SK-N-SH treated with all-trans-retinoic acid at 6 μM for 48 hours (cell line): ENCODE measurements around the gene SSR2.

Source experiments
- ATAC-seq: fragments of 200-7000 bp; cut with Tn5 transposase; 3 replicates; pipeline ENCODE4 v1.9.1; 2020; ENCODE audit warnings: mild to moderate bottlenecking, moderate library complexity
- ARNTL ChIP-seq: fragments of 450-650 bp; formaldehyde crosslinking; IDR thresholded peaks from 2 replicates; pipeline ENCODE4 v1.5.0; 2020; ENCODE audit warnings: low read depth, mild to moderate bottlenecking, moderate library complexity, borderline replicate concordance
- BACH2 ChIP-seq: fragments of 250-450 bp; sonication (Bioruptor Pico); IDR thresholded peaks from 2 replicates; pipeline ENCODE4 v1.9.0; 2021; ENCODE audit warnings: mild to moderate bottlenecking, borderline replicate concordance
- CREB5 ChIP-seq: fragments of 250-450 bp; sonication (Bioruptor Pico); IDR thresholded peaks from 2 replicates; pipeline ENCODE4 v1.5.1; 2020; ENCODE audit warnings: low read depth, mild to moderate bottlenecking, moderate library complexity
- CSDC2 ChIP-seq: fragments of 250-450 bp; sonication (Bioruptor Pico); IDR thresholded peaks from 2 replicates; pipeline ENCODE4 v1.5.0; 2020; ENCODE audit warnings: mild to moderate bottlenecking, moderate library complexity
- CSRNP3 ChIP-seq: fragments of 250-450 bp; sonication (Bioruptor Pico); IDR thresholded peaks from 2 replicates; pipeline ENCODE4 v1.5.1; 2021; ENCODE audit warnings: mild to moderate bottlenecking, moderate library complexity
- ESRRG ChIP-seq: fragments of 250-450 bp; sonication (Bioruptor Pico); IDR thresholded peaks from 2 replicates; pipeline ENCODE4 v1.6.1; 2021; ENCODE audit warnings: mild to moderate bottlenecking
- GLIS3 ChIP-seq: fragments of 250-450 bp; sonication (Bioruptor Pico); IDR thresholded peaks from 2 replicates; pipeline ENCODE4 v1.5.0; 2020; ENCODE audit warnings: mild to moderate bottlenecking, moderate library complexity
- ISL1 ChIP-seq: fragments of 250-450 bp; sonication (Bioruptor Pico); IDR thresholded peaks from 2 replicates; pipeline ENCODE4 v2.1.2; 2022; ENCODE audit warnings: mild to moderate bottlenecking, moderate library complexity
- OSR1 ChIP-seq: fragments of 250-450 bp; sonication (Bioruptor Pico); IDR thresholded peaks from 2 replicates; pipeline ENCODE4 v1.8.0; 2022; ENCODE audit warnings: moderate library complexity, mild to moderate bottlenecking, inconsistent platforms
- PATZ1 ChIP-seq: fragments of 250-450 bp; sonication (Bioruptor Pico); IDR thresholded peaks from 2 replicates; pipeline ENCODE4 v1.8.0; 2020; ENCODE audit warnings: mild to moderate bottlenecking, moderate library complexity, borderline replicate concordance
- POU6F1 ChIP-seq: fragments of 250-450 bp; sonication (Bioruptor Pico); IDR thresholded peaks from 2 replicates; pipeline ENCODE4 v1.8.0; 2021; ENCODE audit warnings: low read depth, mild to moderate bottlenecking, moderate library complexity, borderline replicate concordance
- PPARA ChIP-seq: fragments of 250-450 bp; sonication (Bioruptor Pico); IDR thresholded peaks from 2 replicates; pipeline ENCODE4 v1.5.0; 2020; ENCODE audit warnings: mild to moderate bottlenecking, borderline replicate concordance
- RARB ChIP-seq: fragments of 250-450 bp; sonication (Bioruptor Pico); IDR thresholded peaks from 2 replicates; pipeline ENCODE4 v1.8.0; 2021; ENCODE audit warnings: mild to moderate bottlenecking, moderate library complexity
- SNAI2 ChIP-seq: fragments of 250-450 bp; sonication (Bioruptor Pico); IDR thresholded peaks from 2 replicates; pipeline ENCODE4 v1.5.0; 2020; ENCODE audit warnings: mild to moderate bottlenecking, moderate library complexity
- TCF4 ChIP-seq: fragments of 250-450 bp; sonication (Bioruptor Pico); IDR thresholded peaks from 2 replicates; pipeline ENCODE4 v1.8.0; 2021; ENCODE audit warnings: mild to moderate bottlenecking, moderate library complexity, borderline replicate concordance
- TOX ChIP-seq: fragments of 250-450 bp; sonication (Bioruptor Pico); IDR thresholded peaks from 2 replicates; pipeline ENCODE4 v1.8.0; 2021; ENCODE audit warnings: mild to moderate bottlenecking, moderate library complexity, borderline replicate concordance
- TSHZ2 ChIP-seq: fragments of 250-450 bp; sonication (Bioruptor Pico); IDR thresholded peaks from 2 replicates; pipeline ENCODE4 v1.5.0; 2020; ENCODE audit warnings: mild to moderate bottlenecking, moderate library complexity
- ZFP3 ChIP-seq: fragments of 250-450 bp; sonication (Bioruptor Pico); IDR thresholded peaks from 2 replicates; pipeline ENCODE4 v1.5.0; 2020; ENCODE audit warnings: mild to moderate bottlenecking, moderate library complexity
- ZFP30 ChIP-seq: fragments of 450-650 bp; formaldehyde crosslinking; IDR thresholded peaks from 2 replicates; pipeline ENCODE4 v1.5.0; 2022; ENCODE audit warnings: mild to moderate bottlenecking, moderate library complexity
- ZNF70 ChIP-seq: fragments of 450-650 bp; formaldehyde crosslinking; IDR thresholded peaks from 2 replicates; pipeline ENCODE4 v1.5.0; 2020; ENCODE audit warnings: mild to moderate bottlenecking, moderate library complexity
- ZNF8 ChIP-seq: fragments of 450-650 bp; formaldehyde crosslinking; IDR thresholded peaks from 2 replicates; pipeline ENCODE4 v1.5.0; 2020; ENCODE audit warnings: mild to moderate bottlenecking, moderate library complexity

Gene SSR2

GRCh38 chr1:155978325-155978972 is 42.3 kb downstream of the SSR2 start, which contains the start of gene ARHGEF2:
TSS of gene ARHGEF2 (minus strand) at chr1:155978547. CDS start at chr1:155978427, 120 bp downstream.
- peak; percentile 71 for ATAC-seq

GRCh38 chr1:155977690-155978324 is 42.9 kb downstream of the SSR2 start:
- ATAC-seq, result peak; percentile 65
- TF ChIP-seq PPARA (CRISPR knock-in tag) (no peak), ZNF70 (CRISPR knock-in tag) (no peak), GLIS3 (CRISPR knock-in tag) (no peak), ZFP30 (no peak), ZFP3 (no peak), OSR1 (no peak), TCF4 (CRISPR knock-in tag) (no peak), RARB (CRISPR knock-in tag) (no peak), ZNF8 (CRISPR knock-in tag) (no peak), CSDC2 (CRISPR knock-in tag) (no peak), ESRRG (no peak), CSRNP3 (CRISPR knock-in tag) (no peak), TSHZ2 (CRISPR knock-in tag) (no peak), CREB5 (CRISPR knock-in tag) (no peak), POU6F1 (CRISPR knock-in tag) (no peak), ARNTL (CRISPR knock-in tag) (no peak), TOX (no peak), BACH2 (no peak), SNAI2 (no peak)

More at GRCh38 chr1:155978325-155978972, 42.3 kb downstream of the SSR2 start, which contains the start of gene ARHGEF2:
- TF ChIP-seq PATZ1 (CRISPR knock-in tag) (no peak), OSR1 (no peak), ZNF8 (CRISPR knock-in tag) (no peak), TOX (no peak), ARNTL (CRISPR knock-in tag) (no peak), ISL1 (no peak), PPARA (CRISPR knock-in tag) (no peak), CSDC2 (CRISPR knock-in tag) (no peak), BACH2 (no peak), POU6F1 (CRISPR knock-in tag) (no peak), TCF4 (CRISPR knock-in tag) (no peak)
